GM12878 (cell line): Measurements from ENCODE around the gene PRDM1. TPM values are rescaled to one million over a fixed set of nuclear protein-coding genes. Genes with fewer than 3 reads are reported as not detected.

Source experiments
- ATF2 ChIP-seq: IDR thresholded peaks from 2 replicates; pipeline ENCODE4 v1.6.1; 2012; ENCODE audit warnings: low read length, inconsistent platforms
- CEBPB ChIP-seq, 2 experiments: fragments of 150-350 bp in 1 of 2; IDR thresholded peaks; 2 replicates each; pipeline ENCODE4 v1.6.1; 2012 to 2014; ENCODE audit warnings: low read depth in 2 of 2, low read length in 2 of 2, borderline replicate concordance in 1 of 2, inconsistent platforms in 1 of 2
- CREB1 ChIP-seq: IDR thresholded peaks from 2 replicates; pipeline ENCODE4 v1.6.1; 2012; ENCODE audit warnings: low read depth, mild to moderate bottlenecking, inconsistent platforms
- HDAC2 ChIP-seq: fragments of 200-600 bp; sonication (generic); IDR thresholded peaks from 2 replicates; pipeline ENCODE4 v1.6.1; 2017
- JUND ChIP-seq: IDR thresholded peaks from 2 replicates; pipeline ENCODE4 v1.6.1; 2012; ENCODE audit warnings: low read depth, mild to moderate bottlenecking, low read length, improper control_type of control experiment, moderate library complexity
- LARP7 ChIP-seq: fragments of 450-650 bp; IDR thresholded peaks from 2 replicates; pipeline ENCODE4 v1.6.1; 2017; ENCODE audit warnings: mild to moderate bottlenecking
- NFXL1 ChIP-seq: fragments of 450-650 bp; IDR thresholded peaks from 2 replicates; pipeline ENCODE4 v1.6.1; 2017; ENCODE audit warnings: antibody characterized with exemption, mild to moderate bottlenecking, borderline replicate concordance
- NKRF ChIP-seq: fragments of 450-650 bp; conservative IDR thresholded peaks from 2 replicates; pipeline ENCODE4 v1.6.1; 2017; ENCODE audit warnings: mild to moderate bottlenecking, moderate library complexity
- RB1 ChIP-seq: fragments of 450-650 bp; formaldehyde crosslinking; IDR thresholded peaks from 2 replicates; pipeline ENCODE4 v1.6.1; 2017; ENCODE audit warnings: mild to moderate bottlenecking, borderline replicate concordance
- SIN3A ChIP-seq: IDR thresholded peaks from 2 replicates; pipeline ENCODE4 v1.6.1; 2012; ENCODE audit warnings: low read depth, low read length, improper control_type of control experiment
- SREBF2 ChIP-seq: IDR thresholded peaks from 2 replicates; pipeline ENCODE4 v1.6.1; 2012; ENCODE audit warnings: mild to moderate bottlenecking, low read length
- ZBED1 ChIP-seq: IDR thresholded peaks from 2 replicates; pipeline ENCODE4 v1.6.1; 2016; ENCODE audit warnings: borderline replicate concordance
- ZNF592 ChIP-seq: fragments of 450-650 bp; IDR thresholded peaks from 2 replicates; pipeline ENCODE4 v1.6.1; 2017; ENCODE audit warnings: mild to moderate bottlenecking, moderate library complexity
- polyA plus RNA-seq, 11 experiments: library from polyadenylated mRNA; depleted of rRNA in 4 of 11; unstranded in 6 of 11; stranded (reverse) in 5 of 11; fragments of >200 nt; fragmentation: Nextera tagmentation in 4 of 11; fragmentation: Illumina TruSeq in 1 of 11; extraction: Ambion mirVana in 4 of 11; extraction: Trizol in 1 of 11; gene quantifications; 1 replicate in 1 of 11; 2 replicates in 10 of 11; pipeline versions ENCODE4 v1.2.1 to v1.2.3, GENCODE V29; 2011 to 2016; ENCODE audit warnings: inconsistent platforms in 2 of 11, missing spikeins in 2 of 11, low read depth in 1 of 11
- total RNA-seq, 4 experiments: library from RNA; depleted of rRNA in 3 of 4; stranded (reverse); fragments of >200 nt in 3 of 4; fragmentation: Illumina TruSeq in 1 of 4; extraction: Trizol in 1 of 4; gene quantifications; 2 replicates each; pipeline versions ENCODE4 v1.2.1 to v1.2.3, GENCODE V29; 2013 to 2021

Gene PRDM1
- total and polyA plus RNA-seq, 10 of the 15 experiments (the other 5 are each of a cell fraction or from before 2014, with no cell fraction given) = 1.9 to 15.8 (median 4.1) TPM

GRCh38 chr6:106110164-106110826, 24.2 kb downstream of the PRDM1 start (continued):
- TF ChIP-seq NKRF (no peak), ZBED1 (no peak), SREBF2 (no peak), CREB1 (no peak), RB1 (no peak), ATF2 (no peak), HDAC2 (no peak), SIN3A (no peak), ZNF592 (no peak), NFXL1 (no peak), CEBPB (IDR thresholded peaks at IDR 0.05; ENCODE audit: borderline replicate concordance in 1 of 2, low read depth in 2 of 2, low read length in 2 of 2) (no peak), JUND (no peak), LARP7 (no peak)
